Hepatocyte (in vitro differentiated cells): ENCODE data around the gene C20orf173.

Source experiments
- EZH2 ChIP-seq: fragments of 200-600 bp; sonication (generic); IDR thresholded peaks from 2 replicates; pipeline ENCODE4 v1.6.1; 2016; ENCODE audit warnings: antibody characterized with exemption, mild to moderate bottlenecking, borderline replicate concordance
- TF ChIP-seq, protein P1 (sequence below): fragments of 200-600 bp; sonication (generic); IDR thresholded peaks from 2 replicates; pipeline ENCODE4 v1.5.1; 2016; ENCODE audit warnings: antibody characterized with exemption, mild to moderate bottlenecking; ENCODE audit not compliant: poor library complexity

DNA sequence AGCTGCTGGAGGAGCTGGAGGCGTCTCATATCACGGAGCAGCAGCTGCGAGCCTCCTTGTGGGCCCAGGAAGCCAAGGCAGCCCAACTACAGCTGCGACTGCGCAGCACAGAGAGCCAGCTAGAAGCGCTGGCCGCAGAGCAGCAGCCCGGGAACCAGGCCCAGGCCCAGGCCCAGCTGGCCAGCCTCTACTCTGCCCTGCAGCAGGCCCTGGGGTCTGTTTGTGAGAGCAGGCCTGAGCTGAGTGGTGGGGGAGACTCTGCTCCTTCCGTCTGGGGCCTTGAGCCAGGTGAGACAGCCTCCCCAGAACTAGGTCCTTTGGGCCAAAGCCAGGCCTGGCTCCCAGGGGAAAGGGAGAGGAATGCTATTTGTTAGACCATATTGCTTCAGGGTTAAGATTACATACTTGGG lies 31.7 kb downstream of the C20orf173 start:
- TF ChIP-seq, protein P1, sequence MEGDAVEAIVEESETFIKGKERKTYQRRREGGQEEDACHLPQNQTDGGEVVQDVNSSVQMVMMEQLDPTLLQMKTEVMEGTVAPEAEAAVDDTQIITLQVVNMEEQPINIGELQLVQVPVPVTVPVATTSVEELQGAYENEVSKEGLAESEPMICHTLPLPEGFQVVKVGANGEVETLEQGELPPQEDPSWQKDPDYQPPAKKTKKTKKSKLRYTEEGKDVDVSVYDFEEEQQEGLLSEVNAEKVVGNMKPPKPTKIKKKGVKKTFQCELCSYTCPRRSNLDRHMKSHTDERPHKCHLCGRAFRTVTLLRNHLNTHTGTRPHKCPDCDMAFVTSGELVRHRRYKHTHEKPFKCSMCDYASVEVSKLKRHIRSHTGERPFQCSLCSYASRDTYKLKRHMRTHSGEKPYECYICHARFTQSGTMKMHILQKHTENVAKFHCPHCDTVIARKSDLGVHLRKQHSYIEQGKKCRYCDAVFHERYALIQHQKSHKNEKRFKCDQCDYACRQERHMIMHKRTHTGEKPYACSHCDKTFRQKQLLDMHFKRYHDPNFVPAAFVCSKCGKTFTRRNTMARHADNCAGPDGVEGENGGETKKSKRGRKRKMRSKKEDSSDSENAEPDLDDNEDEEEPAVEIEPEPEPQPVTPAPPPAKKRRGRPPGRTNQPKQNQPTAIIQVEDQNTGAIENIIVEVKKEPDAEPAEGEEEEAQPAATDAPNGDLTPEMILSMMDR, result no peak
- TF ChIP-seq EZH2, result no peak
